Subcutaneous adipose tissue (tissue), 4 donors: Measurements from ENCODE around the gene DIAPH3. TPM values are rescaled to one million over a fixed set of nuclear protein-coding genes. Genes with fewer than 3 reads are reported as not detected.

Experiments
- CTCF ChIP-seq: fragments of 450-650 bp; IDR thresholded peaks from one replicate; pipeline ENCODE4 v1.5.1; 2016; ENCODE audit warnings: low read depth, mild to moderate bottlenecking, control low read depth, antibody characterized with exemption, moderate library complexity
- small RNA-seq: library from RNA; depleted of rRNA; stranded (forward); fragments of <200 nt; gene quantifications from one replicate; pipeline ENCODE3, GENCODE V24; 2016
- total RNA-seq, 4 donors: library from RNA; depleted of rRNA; stranded (reverse); fragments of >200 nt; gene quantifications; one replicate each; pipeline ENCODE4 v1.1.0, GENCODE V29; 2016

The DIAPH3 gene
- total RNA-seq, 4 donors from 2014 or later, result 0.38 to 1.5 (median 0.66) TPM; not detected in 1

- TF ChIP-seq CTCF, result no peak
These were observed 542.0 kb downstream of the DIAPH3 start for GRCh38 chr13:59621773-59622172.

Small RNA genes lying within 50 kb of the gene (small RNA-seq; reads per million reads assigned to genes)
- gene RN7SL375P, result not detected
- gene RNY4P28, result not detected

Other genes with a start within 250 kb of the DIAPH3 start
- gene TDRD3, start 233.3 kb upstream of the DIAPH3 start, total RNA-seq, result 100 to 1,000 TPM in 1 of 4 donors, 10 to 100 TPM in 3; 27.2 to 130 (median 32.8) TPM